T47D (cell line): ENCODE results near the gene C1orf74.

Experiments used
- DNase-seq, 2 experiments: peaks; one replicate each; pipeline versions ENCODE4 v3.0.0 to v3.0.0-alpha.2; 2011 to 2012; ENCODE audit warnings: low read depth in 1 of 2, low spot score in 1 of 2
- JUND ChIP-seq: IDR thresholded peaks from 2 replicates; pipeline ENCODE4 v1.6.1; 2012; ENCODE audit warnings: low read depth
- in situ Hi-C: cut with HindIII; loops from 2 replicates; pipeline ENCODE4 v1.10.0; 2016; ENCODE audit warnings: low sequenced_read_pairs, low pct_unique_long_range_greater_than_20kb

C1orf74 gene

GRCh38 chr1:209784265-209785169 lies at the start of gene C1orf74:
TSS of gene C1orf74 (minus strand) at chr1:209784559. CDS start at chr1:209783634, 925 bp downstream.
- in situ Hi-C loops, result no loop called here
- DNase-seq, result peak; percentile 92 to 99
- 0 out of 2 replicates have a peak, but pooled peaks have one; percentile 11 for TF ChIP-seq JUND

- DNase-seq, result no peak
- in situ Hi-C loops, result no loop called here
- no peak for TF ChIP-seq JUND
Observed at GRCh38 chr1:209831615-209832014, 47.3 kb upstream of the C1orf74 start.

GRCh38 chr1:209830722-209831121 lies 46.4 kb upstream of the C1orf74 start:
- no peak for DNase-seq
- no peak for TF ChIP-seq JUND
- in situ Hi-C loops, result no loop called here

- no peak for TF ChIP-seq JUND
- no peak for DNase-seq
- in situ Hi-C loops, result no loop called here
Observed at GRCh38 chr1:209829716-209830115, 45.4 kb upstream of the C1orf74 start.

GRCh38 chr1:209827384-209828262 lies 43.3 kb upstream of the C1orf74 start, which contains the start of gene UTP25:
TSS of gene UTP25 (plus strand) at chr1:209827972. CDS start at chr1:209828064, 92 bp downstream.
- DNase-seq, result peak; percentile 66 to 99
- in situ Hi-C loops, result no loop called here
- no peak for TF ChIP-seq JUND

GRCh38 chr1:209825591-209826434 lies 41.5 kb upstream of the C1orf74 start:
- in situ Hi-C loops, result no loop called here
- DNase-seq, result no peak
- no peak for TF ChIP-seq JUND

GRCh38 chr1:209823143-209824041 lies 39.0 kb upstream of the C1orf74 start:
- in situ Hi-C loops, result no loop called here
- DNase-seq, result peak; percentile 34 to 76
- no peak for TF ChIP-seq JUND

- DNase-seq, result no peak
- in situ Hi-C loops, result no loop called here
- no peak for TF ChIP-seq JUND
Observed at GRCh38 chr1:209822706-209823105, 38.3 kb upstream of the C1orf74 start.

- DNase-seq, result no peak
- in situ Hi-C loops, result no loop called here
Observed at GRCh38 chr1:209820986-209821385, 36.6 kb upstream of the C1orf74 start.

GRCh38 chr1:209819058-209819457 lies 34.7 kb upstream of the C1orf74 start:
- no peak for TF ChIP-seq JUND
- in situ Hi-C loops, result no loop called here
- DNase-seq, result no peak

More at GRCh38 chr1:209820986-209821385, 36.6 kb upstream of the C1orf74 start:
- TF ChIP-seq JUND, result no peak

GRCh38 chr1:209817691-209818090 lies 33.3 kb upstream of the C1orf74 start:
- in situ Hi-C loops, result no loop called here
- DNase-seq, result no peak
- TF ChIP-seq JUND, result no peak
